HepG2 (cell line): ENCODE results near the gene IDH3G. TPM values are rescaled to one million over a fixed set of nuclear protein-coding genes. Genes with fewer than 3 reads are reported as not detected.

Source experiments
- MIER2 ChIP-seq: IDR thresholded peaks from 2 replicates; pipeline ENCODE4 v1.6.1; 2016; ENCODE audit warnings: missing biosample characterization, missing genetic modification reagents
- MXI1 ChIP-seq: IDR thresholded peaks from 3 replicates; pipeline ENCODE4 v1.6.1; 2012; ENCODE audit warnings: low read depth, low read length, inconsistent platforms, borderline replicate concordance
- NR2F1 ChIP-seq, 2 experiments: fragments of 450-650 bp in 1 of 2; formaldehyde crosslinking in 1 of 2; IDR thresholded peaks; 2 replicates each; pipeline versions ENCODE4 v1.5.0 to v1.6.1; 2016 to 2020; ENCODE audit warnings: mild to moderate bottlenecking in 1 of 2, missing compliant biosample characterization in 1 of 2, missing genetic modification reagents in 1 of 2, moderate library complexity in 1 of 2
- NR2F2 ChIP-seq: IDR thresholded peaks from 2 replicates; pipeline ENCODE4 v1.6.1; 2012; ENCODE audit warnings: low read depth, inconsistent platforms, borderline replicate concordance
- PAX8 ChIP-seq: sonication (generic); formaldehyde crosslinking; IDR thresholded peaks from 2 replicates; pipeline ENCODE4 v1.8.0; 2022; ENCODE audit warnings: mild to moderate bottlenecking, missing genetic modification reagents, borderline replicate concordance
- PITX1 ChIP-seq: sonication (generic); formaldehyde crosslinking; IDR thresholded peaks from 2 replicates; pipeline ENCODE4 v1.5.1; 2020; ENCODE audit warnings: mild to moderate bottlenecking, missing genetic modification reagents
- RFX1 ChIP-seq: fragments of 450-650 bp; IDR thresholded peaks from 2 replicates; pipeline ENCODE4 v1.6.1; 2017
- XRCC5 ChIP-seq: fragments of 200-400 bp; formaldehyde crosslinking; optimal IDR thresholded peaks from 2 replicates; pipeline ENCODE3; 2017; ENCODE audit warnings: mild to moderate bottlenecking, low read length
- ZBTB21 ChIP-seq: sonication (generic); formaldehyde crosslinking; IDR thresholded peaks from 2 replicates; pipeline ENCODE4 v1.4.0; 2020; ENCODE audit warnings: missing genetic modification reagents
- ZNF138 ChIP-seq: sonication (generic); formaldehyde crosslinking; IDR thresholded peaks from 2 replicates; pipeline ENCODE4 v1.5.0; 2020; ENCODE audit warnings: mild to moderate bottlenecking, low read depth, missing genetic modification reagents
- ZNF263 ChIP-seq: sonication (generic); formaldehyde crosslinking; IDR thresholded peaks from 2 replicates; pipeline ENCODE4 v1.4.0; 2020; ENCODE audit warnings: missing genetic modification reagents
- polyA plus RNA-seq, 8 experiments: library from polyadenylated mRNA; depleted of rRNA in 3 of 8; stranded (reverse) in 7 of 8; unstranded in 1 of 8; fragments of >200 nt; fragmentation: Illumina TruSeq in 4 of 8; extraction: Trizol in 4 of 8; gene quantifications; 2 replicates each; pipeline versions ENCODE4 v1.2.1 to v1.2.3, GENCODE V29; 2011 to 2016; ENCODE audit warnings: low read depth in 4 of 8, missing spikeins in 1 of 8, mixed read lengths in 1 of 8; ENCODE audit not compliant: insufficient read depth in 1 of 8
- total RNA-seq, 5 experiments: library from RNA; depleted of rRNA; stranded (reverse); fragments of >200 nt; fragmentation: Illumina TruSeq; extraction: Trizol; gene quantifications; 2 replicates each; pipeline ENCODE4 v1.2.3, GENCODE V29; 2016; ENCODE audit warnings: low read depth in 1 of 5
- TF ChIP-seq, protein P1 (sequence below): sonication (generic); formaldehyde crosslinking; IDR thresholded peaks from 2 replicates; pipeline ENCODE4 v1.5.0; 2020; ENCODE audit warnings: mild to moderate bottlenecking, missing genetic modification reagents, borderline replicate concordance

IDH3G gene
- total and polyA plus RNA-seq, 2 of the 13 experiments (the other 11 are each of a cell fraction or from before 2014, with no cell fraction given), result 18.7 to 35.5 TPM

- TF ChIP-seq NR2F1 (CRISPR knock-in tag; IDR thresholded peaks at IDR 0.05) (no peak), ZNF138 (CRISPR knock-in tag) (no peak), RFX1 (no peak), ZBTB21 (CRISPR knock-in tag) (no peak), PAX8 (CRISPR knock-in tag) (no peak), MXI1 (no peak), PITX1 (CRISPR knock-in tag) (no peak), XRCC5 (no peak), ZNF263 (CRISPR knock-in tag) (no peak), NR2F2 (no peak), MIER2 (CRISPR knock-in tag) (no peak)
- TF ChIP-seq, protein P1, sequence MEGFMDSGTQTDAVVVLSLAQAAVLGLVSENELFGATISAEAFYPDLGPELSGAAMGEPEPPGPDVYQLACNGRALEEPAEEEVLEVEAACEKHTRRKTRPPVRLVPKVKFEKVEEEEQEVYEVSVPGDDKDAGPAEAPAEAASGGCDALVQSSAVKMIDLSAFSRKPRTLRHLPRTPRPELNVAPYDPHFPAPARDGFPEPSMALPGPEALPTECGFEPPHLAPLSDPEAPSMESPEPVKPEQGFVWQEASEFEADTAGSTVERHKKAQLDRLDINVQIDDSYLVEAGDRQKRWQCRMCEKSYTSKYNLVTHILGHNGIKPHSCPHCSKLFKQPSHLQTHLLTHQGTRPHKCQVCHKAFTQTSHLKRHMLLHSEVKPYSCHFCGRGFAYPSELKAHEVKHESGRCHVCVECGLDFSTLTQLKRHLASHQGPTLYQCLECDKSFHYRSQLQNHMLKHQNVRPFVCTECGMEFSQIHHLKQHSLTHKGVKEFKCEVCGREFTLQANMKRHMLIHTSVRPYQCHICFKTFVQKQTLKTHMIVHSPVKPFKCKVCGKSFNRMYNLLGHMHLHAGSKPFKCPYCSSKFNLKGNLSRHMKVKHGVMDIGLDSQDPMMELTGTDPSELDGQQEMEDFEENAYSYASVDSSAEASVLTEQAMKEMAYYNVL, result no peak
These were observed 3.3 kb upstream of the IDH3G start (continued) for GRCh38 chrX:153797415-153798015.
